Fibroblast of pulmonary artery (primary cell): Measurements from ENCODE around the gene DAD1.
A peak's percentile ranks its signal among the peaks of the same experiment; 100 is the strongest.
"Not testable (repeated sequence)": the region's sequence is repeated elsewhere in the genome, so short reads cannot be mapped to it uniquely, and the experiment has no call there.

Source experiments
- DNase-seq: peaks from one replicate; pipeline ENCODE4 v3.0.0-alpha.2; 2010; ENCODE audit warnings: low read depth
- H3K4me3 ChIP-seq: replicated peaks from 2 replicates; pipeline ENCODE4 v1.5.1; 2011; ENCODE audit warnings: low read depth, mild to moderate bottlenecking, control low read depth, low read length, moderate library complexity
- TF ChIP-seq, protein P1 (sequence below): IDR thresholded peaks from 2 replicates; pipeline ENCODE4 v1.5.1; 2011; ENCODE audit warnings: mild to moderate bottlenecking, control low read depth, low read length, inconsistent platforms; ENCODE audit errors: missing control alignments

DAD1 gene

DNA sequence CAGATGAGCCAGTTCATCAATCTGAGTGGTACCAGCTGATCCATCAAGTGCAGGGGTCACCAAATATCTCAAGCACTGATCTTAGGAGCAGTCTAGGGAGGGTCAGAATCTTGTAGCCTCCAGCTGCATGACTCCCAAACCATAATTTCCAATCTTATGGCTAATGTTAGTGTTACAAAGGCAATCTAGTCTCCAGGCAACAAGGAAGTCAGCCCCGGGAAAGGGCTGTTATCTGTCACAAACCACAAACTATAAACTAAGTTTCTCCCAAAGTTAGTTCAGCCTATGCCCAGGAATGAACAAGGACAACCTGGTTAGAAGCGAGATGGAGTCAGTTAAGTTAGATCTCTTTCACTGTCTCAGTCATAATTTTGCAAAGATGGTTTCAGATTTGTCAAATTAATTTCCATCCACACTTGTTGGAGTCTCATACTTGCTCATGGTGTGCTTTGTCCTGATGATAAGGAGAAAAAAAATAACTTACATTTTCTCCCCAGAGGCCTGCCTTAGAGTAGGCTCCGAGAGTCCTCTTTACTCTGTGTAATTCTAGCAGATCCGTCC lies 5.2 kb upstream of the DAD1 start:
- TF ChIP-seq, protein P1, sequence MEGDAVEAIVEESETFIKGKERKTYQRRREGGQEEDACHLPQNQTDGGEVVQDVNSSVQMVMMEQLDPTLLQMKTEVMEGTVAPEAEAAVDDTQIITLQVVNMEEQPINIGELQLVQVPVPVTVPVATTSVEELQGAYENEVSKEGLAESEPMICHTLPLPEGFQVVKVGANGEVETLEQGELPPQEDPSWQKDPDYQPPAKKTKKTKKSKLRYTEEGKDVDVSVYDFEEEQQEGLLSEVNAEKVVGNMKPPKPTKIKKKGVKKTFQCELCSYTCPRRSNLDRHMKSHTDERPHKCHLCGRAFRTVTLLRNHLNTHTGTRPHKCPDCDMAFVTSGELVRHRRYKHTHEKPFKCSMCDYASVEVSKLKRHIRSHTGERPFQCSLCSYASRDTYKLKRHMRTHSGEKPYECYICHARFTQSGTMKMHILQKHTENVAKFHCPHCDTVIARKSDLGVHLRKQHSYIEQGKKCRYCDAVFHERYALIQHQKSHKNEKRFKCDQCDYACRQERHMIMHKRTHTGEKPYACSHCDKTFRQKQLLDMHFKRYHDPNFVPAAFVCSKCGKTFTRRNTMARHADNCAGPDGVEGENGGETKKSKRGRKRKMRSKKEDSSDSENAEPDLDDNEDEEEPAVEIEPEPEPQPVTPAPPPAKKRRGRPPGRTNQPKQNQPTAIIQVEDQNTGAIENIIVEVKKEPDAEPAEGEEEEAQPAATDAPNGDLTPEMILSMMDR = no peak
- H3K4me3 ChIP-seq = no peak overlapping the region
- no peak for DNase-seq

- TF ChIP-seq, protein P1 = no peak
- DNase-seq = no peak
- H3K4me3 ChIP-seq = no peak overlapping the region
These were observed 4.6 kb upstream of the DAD1 start for GRCh38 chr14:22593601-22594000.

- TF ChIP-seq, protein P1 = no peak
- no peak for DNase-seq
- H3K4me3 ChIP-seq = no peak overlapping the region
These were observed 4.2 kb upstream of the DAD1 start for GRCh38 chr14:22593189-22593588.

DNA sequence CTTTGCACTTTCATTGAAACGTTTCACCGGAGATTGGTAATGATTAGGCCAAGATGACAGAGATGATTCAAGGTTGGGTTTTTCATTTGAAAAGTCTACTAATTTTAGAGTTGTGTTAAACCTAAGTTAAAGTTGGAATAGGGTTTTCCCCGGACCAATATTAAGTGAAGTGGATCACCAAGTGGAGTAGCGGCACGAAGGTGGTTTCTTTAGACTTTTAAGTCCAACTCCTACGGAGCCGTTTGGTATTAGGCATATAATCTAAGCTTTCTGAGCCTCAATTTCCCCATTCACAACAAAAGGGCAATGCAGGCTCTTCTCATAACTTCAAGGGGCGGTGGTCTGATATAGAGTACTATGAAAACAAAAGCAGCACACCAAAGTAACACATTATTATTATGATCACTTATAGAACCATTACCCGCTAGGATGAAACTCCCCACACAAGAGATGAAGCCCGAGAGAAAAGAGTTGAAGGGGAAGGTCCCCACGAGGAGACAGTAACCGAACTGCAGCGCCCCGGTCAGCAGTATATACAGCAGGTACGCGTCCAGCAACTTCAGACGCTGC lies 413 bp downstream of the DAD1 start:
- TF ChIP-seq, protein P1 = no peak
- no peak for DNase-seq
- peak overlapping the region; percentile 100 for H3K4me3 ChIP-seq

DNA sequence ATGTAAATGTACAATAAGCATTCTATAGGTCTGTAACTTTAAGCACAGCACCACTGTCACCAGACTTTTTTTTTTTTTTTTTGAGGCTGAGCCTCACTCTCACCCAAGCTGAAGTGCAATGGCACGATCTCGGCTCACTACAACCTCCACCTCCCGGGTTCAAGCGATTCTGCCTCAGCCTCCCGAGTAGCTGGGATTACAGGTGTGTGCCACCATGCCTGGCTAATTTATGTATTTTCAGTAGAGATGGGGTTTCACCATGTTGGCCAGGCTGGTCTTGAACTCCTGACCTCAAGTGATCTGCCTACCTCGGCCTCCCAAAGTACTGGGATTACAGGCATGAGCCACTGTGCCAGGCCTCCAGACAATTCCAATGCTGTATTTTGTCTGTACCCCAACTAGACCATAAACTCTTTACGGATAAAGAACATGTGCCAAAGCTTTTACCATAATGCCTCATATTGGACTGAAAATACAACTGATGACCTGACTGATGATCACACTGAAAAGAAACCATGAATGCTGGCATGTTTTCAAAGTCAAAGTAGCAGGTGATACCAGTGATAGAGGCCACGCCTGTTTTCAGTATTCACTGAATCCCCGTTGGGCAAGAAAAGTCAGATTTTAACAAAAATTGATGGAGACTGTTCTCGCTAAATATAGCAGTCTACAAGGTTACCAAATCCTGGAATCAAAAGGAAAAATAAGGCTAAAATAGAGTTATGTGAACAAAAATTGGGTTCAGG lies 1.2 kb downstream of the DAD1 start:
- DNase-seq = not testable (repeated sequence)
- H3K4me3 ChIP-seq = peak overlapping the region; percentile 100

DNA sequence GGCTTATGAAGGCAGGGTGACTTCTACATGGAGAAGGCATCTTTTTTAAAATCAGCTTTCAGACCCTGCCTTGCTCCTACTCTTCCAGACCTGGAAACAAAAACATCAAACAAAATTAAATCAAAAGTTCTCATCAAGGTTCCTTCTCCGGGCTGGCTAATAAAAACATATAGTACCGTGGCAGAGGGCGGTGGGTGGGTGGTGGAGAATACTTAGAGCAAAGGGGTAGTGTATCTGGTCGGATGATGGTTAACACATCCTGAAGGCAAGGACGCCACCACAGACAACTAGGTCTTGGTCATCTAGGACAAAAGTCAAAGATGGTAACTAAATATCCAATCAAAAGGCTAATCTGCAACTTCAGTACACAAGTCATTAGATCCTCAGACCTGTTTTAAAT lies 1.8 kb downstream of the DAD1 start:
- DNase-seq = no peak
- no peak overlapping the region for H3K4me3 ChIP-seq
- TF ChIP-seq, protein P1 = no peak

- no peak overlapping the region for H3K4me3 ChIP-seq
- TF ChIP-seq, protein P1 = no peak
- no peak for DNase-seq
These were observed 5.0 kb downstream of the DAD1 start for GRCh38 chr14:22583994-22584393.
